M059J (cell line): Measurements from ENCODE around the gene NRAS. TPM values are rescaled to one million over a fixed set of nuclear protein-coding genes. Genes with fewer than 3 reads are reported as not detected.

Experiments used
- DNase-seq: peaks from one replicate; pipeline ENCODE4 v3.0.0-alpha.2; 2012; ENCODE audit warnings: low read depth
- total RNA-seq: library from RNA; depleted of rRNA; stranded (reverse); fragments of >200 nt; shearing (Covaris generic); gene quantifications from 2 replicates; pipeline ENCODE4 v1.2.3, GENCODE V29; 2014; rRNA removed

Gene NRAS
- total RNA-seq, 1 experiment from 2014 or later, result 99.7 TPM

- DNase-seq, result no peak
Measured at GRCh38 chr1:114677691-114678090, 38.9 kb downstream of the NRAS start.

- DNase-seq, result no peak
Measured at GRCh38 chr1:114676115-114676514, 40.5 kb downstream of the NRAS start.

- DNase-seq, result no peak
Measured at GRCh38 chr1:114671939-114672275, 44.7 kb downstream of the NRAS start.

GRCh38 chr1:114671011-114671938 lies 45.3 kb downstream of the NRAS start:
- no peak for DNase-seq

GRCh38 chr1:114670083-114671010 lies 46.2 kb downstream of the NRAS start:
- DNase-seq, result peak; percentile 82

- DNase-seq, result no peak
Measured at GRCh38 chr1:114669562-114670082, 46.9 kb downstream of the NRAS start, which contains the start of gene DENND2C. Gene DENND2C (minus strand): TSS chr1:114670049. CDS start chr1:114625984, 44,065 bp downstream.

GRCh38 chr1:114668784-114669561 lies 47.6 kb downstream of the NRAS start:
- peak; percentile 34 for DNase-seq

GRCh38 chr1:114668373-114668772 lies 48.2 kb downstream of the NRAS start:
- no peak for DNase-seq

- no peak for DNase-seq
Measured at GRCh38 chr1:114666954-114667353, 49.6 kb downstream of the NRAS start.

GRCh38 chr1:114660238-114660637 lies 56.3 kb downstream of the NRAS start:
- no peak for DNase-seq

Other genes with a start within 250 kb of the NRAS start
- 20.6 and 25.0 TPM in 2 replicates for gene TRIM33, start 205.6 kb downstream of the NRAS start, total RNA-seq
- gene BCAS2, start 135.2 kb downstream of the NRAS start, total RNA-seq, result 95.7 and 99.6 TPM in 2 replicates
- 0.39 and 0.84 TPM in 2 replicates for gene DENND2C, start 46.7 kb downstream of the NRAS start, total RNA-seq
- not detected in 2 replicates for gene AMPD1, start 21.2 kb downstream of the NRAS start, total RNA-seq
- 322 and 732 TPM in 2 replicates for gene CSDE1, start 41.2 kb upstream of the NRAS start, total RNA-seq
- gene SIKE1, start 63.9 kb upstream of the NRAS start, total RNA-seq, result 58.3 and 96.4 TPM in 2 replicates
- gene SYCP1, start 138.1 kb upstream of the NRAS start, total RNA-seq, result not detected in 2 replicates